Measurements from ENCODE around the gene CMPK1. TPM values are rescaled to one million over a fixed set of nuclear protein-coding genes. Genes with fewer than 3 reads are reported as not detected.

CMPK1 gene
- total RNA-seq, 1 experiment from 2014 or later, result 28.7 TPM

DNA sequence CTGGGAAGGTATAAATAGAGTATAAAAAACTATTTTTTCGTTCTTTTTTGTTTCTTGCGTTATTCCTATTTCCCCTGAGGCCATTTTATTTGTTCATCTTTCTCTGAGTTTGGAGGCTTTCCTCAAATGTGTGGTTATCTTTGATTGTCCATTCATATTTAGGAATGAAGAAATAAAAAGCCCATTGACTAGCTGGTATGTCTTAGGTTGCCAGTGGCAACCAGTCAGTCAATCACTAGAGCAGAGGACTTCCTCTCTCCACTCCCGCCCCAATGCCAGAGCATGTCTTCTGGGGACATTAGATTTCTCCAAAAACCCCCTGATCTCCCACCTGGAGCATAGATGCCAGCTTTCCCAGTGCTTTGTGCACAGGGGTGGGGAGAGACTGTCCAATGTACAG, 61.8 kb downstream of the CMPK1 start:
- no peak overlapping the region for H2BK120ac ChIP-seq (ENCODE audit: low read depth, low read length, poor library complexity, severe bottlenecking)
- no peaks in the 10 kb centered on the region for H3K4me1 Mint-ChIP-seq
- TF ChIP-seq, protein P1, sequence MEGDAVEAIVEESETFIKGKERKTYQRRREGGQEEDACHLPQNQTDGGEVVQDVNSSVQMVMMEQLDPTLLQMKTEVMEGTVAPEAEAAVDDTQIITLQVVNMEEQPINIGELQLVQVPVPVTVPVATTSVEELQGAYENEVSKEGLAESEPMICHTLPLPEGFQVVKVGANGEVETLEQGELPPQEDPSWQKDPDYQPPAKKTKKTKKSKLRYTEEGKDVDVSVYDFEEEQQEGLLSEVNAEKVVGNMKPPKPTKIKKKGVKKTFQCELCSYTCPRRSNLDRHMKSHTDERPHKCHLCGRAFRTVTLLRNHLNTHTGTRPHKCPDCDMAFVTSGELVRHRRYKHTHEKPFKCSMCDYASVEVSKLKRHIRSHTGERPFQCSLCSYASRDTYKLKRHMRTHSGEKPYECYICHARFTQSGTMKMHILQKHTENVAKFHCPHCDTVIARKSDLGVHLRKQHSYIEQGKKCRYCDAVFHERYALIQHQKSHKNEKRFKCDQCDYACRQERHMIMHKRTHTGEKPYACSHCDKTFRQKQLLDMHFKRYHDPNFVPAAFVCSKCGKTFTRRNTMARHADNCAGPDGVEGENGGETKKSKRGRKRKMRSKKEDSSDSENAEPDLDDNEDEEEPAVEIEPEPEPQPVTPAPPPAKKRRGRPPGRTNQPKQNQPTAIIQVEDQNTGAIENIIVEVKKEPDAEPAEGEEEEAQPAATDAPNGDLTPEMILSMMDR (conservative IDR thresholded peaks at IDR 0.05), result no peak
- H3K9me3 Mint-ChIP-seq, result no peaks in the 10 kb centered on the region
- H2BK12ac ChIP-seq (ENCODE audit: insufficient read length, low read depth, low read length), result no peak overlapping the region
- DNase-seq, result no peak
- no peak overlapping the region for H3K4ac ChIP-seq (ENCODE audit: low read depth, low read length)
- no peak overlapping the region for H3K23ac ChIP-seq (ENCODE audit: insufficient read length, low read depth, low read length)
- H2BK20ac ChIP-seq (ENCODE audit: low read depth, low read length, poor library complexity, severe bottlenecking), result no peak overlapping the region
- no peak overlapping the region for H3K18ac ChIP-seq (ENCODE audit: insufficient read length, low read depth, low read length)
- no peaks in the 10 kb centered on the region for H3K9me3 ChIP-seq (ENCODE audit: control insufficient read depth, low read depth, low read length)
- H3K27me3 Mint-ChIP-seq (ENCODE audit: low read depth), result peaks cover 75% of the 10 kb centered on the region
- no peak overlapping the region for H2BK15ac ChIP-seq (ENCODE audit: low read depth, low read length)
- no CpG with 5 or more reads among the region's 3 CpGs for WGBS (ENCODE audit: extremely low coverage, insufficient read length, low lambda C conversion rate)
- H2BK5ac ChIP-seq (ENCODE audit: insufficient read length, low read length), result no peak overlapping the region
- H4K20me1 ChIP-seq (ENCODE audit: control insufficient read depth, insufficient read depth, insufficient read length), result no peaks in the 10 kb centered on the region
- H3K4me2 ChIP-seq (ENCODE audit: insufficient read depth, insufficient read length, low read length), result no peak overlapping the region
- no peak overlapping the region for H4K8ac ChIP-seq (replicated peaks; ENCODE audit: insufficient read length, low read depth, low read length)
- H4K5ac ChIP-seq (ENCODE audit: insufficient read length, low read depth, low read length), result no peak overlapping the region
- no peak overlapping the region for H3K14ac ChIP-seq (ENCODE audit: insufficient read depth, low read length)
- H3K27ac ChIP-seq (ENCODE audit: insufficient read length, low read depth, low read length), result no peak overlapping the region
- H3K4me1 ChIP-seq (ENCODE audit: insufficient read depth, low read length), result no peaks in the 10 kb centered on the region
- no peak overlapping the region; a peak in 1 of 7 replicates for H3K27ac Mint-ChIP-seq
- no peaks in the 10 kb centered on the region for H3K36me3 Mint-ChIP-seq (ENCODE audit: insufficient read depth in 1 of 3, low read depth in 3 of 3)
- H3K27me3 ChIP-seq (ENCODE audit: insufficient read depth, low read length), result no peaks in the 10 kb centered on the region
- H4K91ac ChIP-seq (ENCODE audit: insufficient read length, low read depth, low read length), result no peak overlapping the region
- no peak overlapping the region for H3K56ac ChIP-seq (ENCODE audit: insufficient read length, low read depth, low read length)
- no peaks in the 10 kb centered on the region for H3K79me1 ChIP-seq (ENCODE audit: insufficient read depth, low read depth, low read length, poor library complexity, severe bottlenecking)
- H2AFZ ChIP-seq (ENCODE audit: low read length), result no peak overlapping the region
- no peaks in the 10 kb centered on the region for H3K79me2 ChIP-seq (ENCODE audit: insufficient read depth, low read length)
- no peak overlapping the region for H3K9ac ChIP-seq (ENCODE audit: extremely low read depth, insufficient read length, low read length)
- no peak overlapping the region for H2AK5ac ChIP-seq (ENCODE audit: insufficient read length, low read length)
- no peak overlapping the region for H3T11ph ChIP-seq (ENCODE audit: low read length)
- no peaks in the 10 kb centered on the region for H3K23me2 ChIP-seq (ENCODE audit: insufficient read length, low read depth, low read length, poor library complexity, severe bottlenecking)
- H3K4me3 Mint-ChIP-seq, result no peak overlapping the region

Measured in H9 (cell line).